Inflammatory macrophage (primary cell): ENCODE measurements around the gene EN2.

Experiments used
- DNase-seq, 2 donors: peaks; one replicate each; pipeline ENCODE4 v3.0.0-alpha.2; 2020 to 2022

Gene EN2

DNA sequence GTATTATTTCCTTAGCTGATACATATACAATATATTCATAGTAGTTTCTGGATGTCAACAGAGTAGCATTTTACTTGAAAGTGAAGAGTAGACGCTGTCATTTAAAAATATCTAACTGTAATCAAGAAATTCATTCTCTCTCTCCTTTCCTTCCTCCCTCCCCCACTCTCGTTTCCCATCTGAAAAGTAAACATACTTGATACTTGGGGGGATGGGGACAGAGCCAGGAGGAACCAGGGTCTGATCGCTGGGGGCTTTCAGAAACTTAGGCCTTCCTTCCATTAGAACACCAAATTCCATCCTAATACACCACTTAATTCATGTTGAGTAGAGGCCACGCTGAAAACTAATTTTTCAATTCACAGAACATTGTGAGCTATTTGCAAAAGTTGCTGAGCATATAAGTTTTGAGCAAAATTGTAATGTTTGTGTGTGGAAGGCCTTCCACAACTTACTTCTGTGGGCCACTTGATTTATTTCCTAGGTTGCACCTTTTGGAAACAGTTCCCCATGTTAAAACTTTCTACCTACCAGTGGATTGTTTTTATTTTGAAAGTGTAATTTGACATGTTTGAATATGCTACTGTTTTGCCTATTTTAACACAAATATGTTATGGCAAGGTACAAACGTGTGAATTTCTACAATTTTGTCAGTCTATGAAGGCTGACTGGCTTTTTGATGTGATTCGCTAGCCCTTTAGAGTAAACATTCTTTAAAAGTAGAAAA lies 53.2 kb downstream of the EN2 start:
- no peak for DNase-seq

GRCh38 chr7:155511702-155511996 lies 53.7 kb downstream of the EN2 start:
- DNase-seq, result no peak

- no peak for DNase-seq
These were observed 54.4 kb downstream of the EN2 start for GRCh38 chr7:155512246-155512887.

DNA sequence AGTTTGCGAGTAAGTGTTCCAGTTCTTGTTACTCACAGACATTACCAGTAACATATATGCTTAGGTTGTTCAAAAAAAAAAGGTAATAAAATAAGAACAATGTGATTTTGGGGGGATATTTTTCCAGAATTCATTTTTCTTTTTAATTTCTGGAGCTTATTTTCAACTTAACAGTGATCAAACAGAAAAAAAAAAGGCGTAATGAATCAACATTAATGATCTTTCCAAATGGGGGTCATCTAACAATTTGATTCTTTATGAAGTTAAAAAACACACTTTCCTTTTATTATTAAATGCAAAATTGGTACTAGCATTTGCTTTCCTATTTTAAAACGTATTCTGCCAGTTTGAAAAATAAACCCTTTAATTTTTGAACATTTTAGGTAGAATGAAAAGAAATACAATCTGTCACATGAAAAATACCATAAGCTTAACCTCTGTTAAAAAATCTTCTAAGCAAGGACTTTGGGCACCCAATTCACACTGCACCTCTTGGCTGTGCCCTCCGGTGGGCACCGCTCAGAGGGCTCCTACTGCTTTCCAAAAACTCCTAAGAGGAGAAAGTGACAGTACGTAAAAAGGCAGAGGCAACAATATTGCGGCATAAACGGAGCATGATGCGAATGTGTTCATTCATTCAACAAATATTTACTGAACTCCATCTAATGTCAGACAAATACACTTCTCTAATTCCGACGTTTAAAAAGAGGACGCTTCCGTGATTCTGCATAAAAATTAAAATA lies 55.8 kb downstream of the EN2 start:
- DNase-seq, result no peak

GRCh38 chr7:155514296-155514695 lies 56.4 kb downstream of the EN2 start:
- no peak for DNase-seq
